Activated CD4-positive, alpha-beta T cell treated with anti-CD3 and anti-CD28 coated beads for 36 hours (primary cell): ENCODE data around the gene LDB3. TPM values are rescaled to one million over a fixed set of nuclear protein-coding genes. Genes with fewer than 3 reads are reported as not detected.

Source experiments
- ATAC-seq: fragments of 200-7000 bp; cut with Tn5 transposase; one replicate; pipeline ENCODE4 v1.10.0; 2021; ENCODE audit warnings: mild to moderate bottlenecking, moderate library complexity
- CTCF ChIA-PET: fragments of 350-600 bp; sonication (Branson Sonifier 250); formaldehyde crosslinking; loops from one replicate; lab custom pipeline; 2021; ENCODE audit warnings: antibody characterized with exemption; lab: Charles Lee
- POLR2A ChIA-PET: fragments of 350-600 bp; sonication (Branson Sonifier 250); formaldehyde crosslinking; loops from one replicate; lab custom pipeline; 2021; ENCODE audit warnings: antibody characterized with exemption, inconsistent platforms; lab: Charles Lee
- DNase-seq: peaks from one replicate; pipeline ENCODE4 v3.0.0-alpha.2; 2020
- H3K27ac Mint-ChIP-seq: one replicate; pipeline ENCODE4 v1.8.0; 2021; ENCODE audit warnings: mixed read lengths
- H3K27me3 Mint-ChIP-seq: one replicate; pipeline ENCODE4 v1.8.0; 2021; ENCODE audit warnings: mixed read lengths
- H3K36me3 Mint-ChIP-seq: one replicate; pipeline ENCODE4 v1.8.0; 2021; ENCODE audit warnings: low read depth, mixed read lengths
- H3K4me1 Mint-ChIP-seq: one replicate; pipeline ENCODE4 v1.8.0; 2021; ENCODE audit warnings: mixed read lengths
- H3K4me3 Mint-ChIP-seq: one replicate; pipeline ENCODE4 v1.8.0; 2021; ENCODE audit warnings: mild to moderate bottlenecking, moderate library complexity, mixed read lengths
- H3K9me3 Mint-ChIP-seq: one replicate; pipeline ENCODE4 v1.8.0; 2021; ENCODE audit warnings: low read depth, mixed read lengths
- intact Hi-C, 2 experiments: fragments of 100-400 bp; cut with DNase I in 1 of 2; cut with micrococcal nuclease in 1 of 2; formaldehyde crosslinking; loops; one replicate each; pipeline versions ENCODE4 v1.14.2 to v1.15.1; 2022 to 2024; cut with DNase I, micrococcal nuclease
- total RNA-seq, 2 experiments: library from RNA; stranded (reverse); gene quantifications; one replicate each; pipeline ENCODE4 v1.2.3, GENCODE V29; 2021

Gene LDB3
- total RNA-seq, 2 experiments from 2014 or later: 0.05 to 0.09 TPM

GRCh38 chr10:86699991-86700840, 31.9 kb downstream of the LDB3 start:
- intact Hi-C loops: no loop called here
- no peaks in the 10 kb centered on the region for H3K27me3 Mint-ChIP-seq
- no peaks in the 10 kb centered on the region for H3K9me3 Mint-ChIP-seq
- no peak for ATAC-seq
- H3K27ac Mint-ChIP-seq: no peak overlapping the region
- no peak for DNase-seq
- H3K4me1 Mint-ChIP-seq: no peaks in the 10 kb centered on the region
- ChIA-PET POLR2A (interaction anchor here (1.3 kb wide), 1 partner anchor 11 kb away, joined by 3 read pairs; no protein-coding TSS in a partner anchor), CTCF (interaction anchor here (0.5 to 1.2 kb wide), 2 partner anchors 199 to 260 kb away, joined by 3 to 4 read pairs; no protein-coding TSS in a partner anchor)
- H3K36me3 Mint-ChIP-seq: no peaks in the 10 kb centered on the region
- no peak overlapping the region for H3K4me3 Mint-ChIP-seq

- ATAC-seq (no peak), DNase-seq (no peak)
- intact Hi-C loops: no loop called here
- H3K9me3 Mint-ChIP-seq: no peaks in the 10 kb centered on the region
- H3K36me3 Mint-ChIP-seq: no peaks in the 10 kb centered on the region
- H3K4me3 Mint-ChIP-seq: no peak overlapping the region
- H3K4me1 Mint-ChIP-seq: no peaks in the 10 kb centered on the region
- POLR2A ChIA-PET: interaction anchor here (1.3 kb wide), 1 partner anchor 10 kb away, joined by 3 read pairs; no protein-coding TSS in a partner anchor
- H3K27ac Mint-ChIP-seq: no peak overlapping the region
- H3K27me3 Mint-ChIP-seq: no peaks in the 10 kb centered on the region
- CTCF ChIA-PET: interaction anchor here (0.5 to 1.2 kb wide), 2 partner anchors 198 to 261 kb away, joined by 3 to 4 read pairs; no protein-coding TSS in a partner anchor
Observed at GRCh38 chr10:86700851-86701617, 32.7 kb downstream of the LDB3 start.

GRCh38 chr10:86703176-86703575, 34.9 kb downstream of the LDB3 start:
- no peak for ATAC-seq
- no peaks in the 10 kb centered on the region for H3K4me1 Mint-ChIP-seq
- no peaks in the 10 kb centered on the region for H3K27me3 Mint-ChIP-seq
- no peak overlapping the region for H3K4me3 Mint-ChIP-seq
- DNase-seq: no peak
- ChIA-PET CTCF (interaction anchor here (0.8 kb wide), 1 partner anchor 10 kb away, joined by 3 read pairs; no protein-coding TSS in a partner anchor), POLR2A (no interaction called here)
- no peaks in the 10 kb centered on the region for H3K36me3 Mint-ChIP-seq
- H3K9me3 Mint-ChIP-seq: no peaks in the 10 kb centered on the region
- no peak overlapping the region for H3K27ac Mint-ChIP-seq
- intact Hi-C loops: no loop called here

GRCh38 chr10:86705139-86705538, 36.8 kb downstream of the LDB3 start:
- no peak overlapping the region for H3K27ac Mint-ChIP-seq
- H3K27me3 Mint-ChIP-seq: no peaks in the 10 kb centered on the region
- no peaks in the 10 kb centered on the region for H3K36me3 Mint-ChIP-seq
- intact Hi-C loops: no loop called here
- ChIA-PET POLR2A (no interaction called here), CTCF (no interaction called here)
- peaks cover 2% of the 10 kb centered on the region for H3K4me1 Mint-ChIP-seq
- ATAC-seq: no peak
- H3K9me3 Mint-ChIP-seq: no peaks in the 10 kb centered on the region
- DNase-seq: no peak
- no peak overlapping the region for H3K4me3 Mint-ChIP-seq

- H3K27me3 Mint-ChIP-seq: no peaks in the 10 kb centered on the region
- intact Hi-C loops: no loop called here
- no peaks in the 10 kb centered on the region for H3K36me3 Mint-ChIP-seq
- no peak overlapping the region for H3K4me3 Mint-ChIP-seq
- no peak for DNase-seq
- no peak for ATAC-seq
- H3K27ac Mint-ChIP-seq: no peak overlapping the region
- H3K4me1 Mint-ChIP-seq: peaks cover 7% of the 10 kb centered on the region
- POLR2A ChIA-PET: no interaction called here
- CTCF ChIA-PET: no interaction called here
- no peaks in the 10 kb centered on the region for H3K9me3 Mint-ChIP-seq
Observed at GRCh38 chr10:86705905-86706304, 37.6 kb downstream of the LDB3 start.

- ATAC-seq (no peak), DNase-seq (no peak)
- Mint-ChIP-seq H3K4me3 (no peak overlapping the region), H3K9me3 (no peaks in the 10 kb centered on the region), H3K36me3 (no peaks in the 10 kb centered on the region), H3K27ac (no peak overlapping the region), H3K4me1 (peaks cover 8% of the 10 kb centered on the region), H3K27me3 (no peaks in the 10 kb centered on the region)
- intact Hi-C loops: no loop called here
- POLR2A ChIA-PET: no interaction called here
- CTCF ChIA-PET: no interaction called here
Observed at GRCh38 chr10:86706401-86706841, 38.1 kb downstream of the LDB3 start.

GRCh38 chr10:86706977-86707376, 38.7 kb downstream of the LDB3 start:
- H3K9me3 Mint-ChIP-seq: no peaks in the 10 kb centered on the region
- no peak overlapping the region for H3K4me3 Mint-ChIP-seq
- no peak overlapping the region for H3K27ac Mint-ChIP-seq
- no peaks in the 10 kb centered on the region for H3K36me3 Mint-ChIP-seq
- no peaks in the 10 kb centered on the region for H3K27me3 Mint-ChIP-seq
- ChIA-PET POLR2A (no interaction called here), CTCF (interaction anchor here (0.6 kb wide), 1 partner anchor 318 kb away, joined by 3 read pairs; no protein-coding TSS in a partner anchor)
- DNase-seq (no peak), ATAC-seq (no peak)
- intact Hi-C loops: no loop called here
- H3K4me1 Mint-ChIP-seq: peaks cover 8% of the 10 kb centered on the region

- Mint-ChIP-seq H3K9me3 (no peaks in the 10 kb centered on the region), H3K4me3 (no peak overlapping the region), H3K36me3 (no peaks in the 10 kb centered on the region), H3K4me1 (peaks cover 12% of the 10 kb centered on the region), H3K27me3 (no peaks in the 10 kb centered on the region), H3K27ac (no peak overlapping the region)
- POLR2A ChIA-PET: no interaction called here
- no peak for ATAC-seq
- no peak for DNase-seq
- intact Hi-C loops: no loop called here
- CTCF ChIA-PET: interaction anchor here (0.6 kb wide), 1 partner anchor 318 kb away, joined by 3 read pairs; no protein-coding TSS in a partner anchor
Observed at GRCh38 chr10:86707505-86707904, 39.2 kb downstream of the LDB3 start.

GRCh38 chr10:86708068-86708782, 39.9 kb downstream of the LDB3 start:
- Mint-ChIP-seq H3K27me3 (no peaks in the 10 kb centered on the region), H3K27ac (no peak overlapping the region), H3K9me3 (no peaks in the 10 kb centered on the region), H3K36me3 (no peaks in the 10 kb centered on the region), H3K4me3 (no peak overlapping the region), H3K4me1 (peaks cover 12% of the 10 kb centered on the region)
- ChIA-PET POLR2A (interaction anchor here (0.6 kb wide), 1 partner anchor 188 kb away, joined by 4 read pairs; no protein-coding TSS in a partner anchor), CTCF (interaction anchor here (0.6 to 1.1 kb wide), 3 partner anchors 12 to 153 kb away, joined by 3 read pairs; no protein-coding TSS in a partner anchor)
- intact Hi-C loops: no loop called here
- DNase-seq (no peak), ATAC-seq (no peak)

GRCh38 chr10:86708783-86709380, 40.6 kb downstream of the LDB3 start:
- H3K4me1 Mint-ChIP-seq: peaks cover 12% of the 10 kb centered on the region
- H3K4me3 Mint-ChIP-seq: no peak overlapping the region
- no peaks in the 10 kb centered on the region for H3K27me3 Mint-ChIP-seq
- no peak overlapping the region for H3K27ac Mint-ChIP-seq
- ChIA-PET CTCF (interaction anchor here (0.6 to 5.8 kb wide), 5 partner anchors 13 to 170 kb away, joined by 3 to 22 read pairs (median 3); no protein-coding TSS in a partner anchor), POLR2A (interaction anchor here (0.6 kb wide), 1 partner anchor 187 kb away, joined by 4 read pairs; no protein-coding TSS in a partner anchor)
- ATAC-seq (no peak), DNase-seq (no peak)
- no peaks in the 10 kb centered on the region for H3K9me3 Mint-ChIP-seq
- intact Hi-C loops: no loop called here
- H3K36me3 Mint-ChIP-seq: no peaks in the 10 kb centered on the region
